ENCODE results near the gene TANGO6.
"Not testable (repeated sequence)": the region's sequence is repeated elsewhere in the genome, so short reads cannot be mapped to it uniquely, and the experiment has no call there.

Gene TANGO6

GRCh38 chr16:69057400-69058378, 214.4 kb downstream of the TANGO6 start:
- no peak for DNase-seq (ENCODE audit: low spot score)

GRCh38 chr16:69063491-69063890, 220.2 kb downstream of the TANGO6 start:
- DNase-seq (ENCODE audit: low spot score): not testable (repeated sequence)

- DNase-seq (ENCODE audit: low spot score): no peak
Observed at GRCh38 chr16:69064124-69064763, 220.9 kb downstream of the TANGO6 start.

GRCh38 chr16:69064764-69065313, 221.5 kb downstream of the TANGO6 start:
- no peak for DNase-seq (ENCODE audit: low spot score)

GRCh38 chr16:69069504-69069903, 226.2 kb downstream of the TANGO6 start:
- no peak for DNase-seq (ENCODE audit: low spot score)

GRCh38 chr16:69071036-69071435, 227.7 kb downstream of the TANGO6 start:
- no peak for DNase-seq (ENCODE audit: low spot score)

GRCh38 chr16:69072640-69072974, 229.3 kb downstream of the TANGO6 start:
- DNase-seq (ENCODE audit: low spot score): no peak

- no peak for DNase-seq (ENCODE audit: low spot score)
Observed at GRCh38 chr16:69073181-69073702, 229.9 kb downstream of the TANGO6 start.

GRCh38 chr16:69077251-69077650, 233.9 kb downstream of the TANGO6 start:
- DNase-seq (ENCODE audit: low spot score): no peak

- no peak for DNase-seq (ENCODE audit: low spot score)
Observed at GRCh38 chr16:69078073-69078472, 234.7 kb downstream of the TANGO6 start.

- DNase-seq (ENCODE audit: low spot score): no peak
Observed at GRCh38 chr16:69079697-69080096, 236.4 kb downstream of the TANGO6 start.

GRCh38 chr16:69083306-69083941, 240.1 kb downstream of the TANGO6 start:
- no peak for DNase-seq (ENCODE audit: low spot score)

GRCh38 chr16:69084289-69084688, 241.0 kb downstream of the TANGO6 start:
- no peak for DNase-seq (ENCODE audit: low spot score)

- no peak for DNase-seq (ENCODE audit: low spot score)
Observed at GRCh38 chr16:69085032-69085695, 241.8 kb downstream of the TANGO6 start.

- DNase-seq (ENCODE audit: low spot score): no peak
Observed at GRCh38 chr16:69087161-69087581, 243.8 kb downstream of the TANGO6 start.

GRCh38 chr16:69088684-69089083, 245.4 kb downstream of the TANGO6 start:
- DNase-seq (ENCODE audit: low spot score): no peak

GRCh38 chr16:69089091-69089910, 246.0 kb downstream of the TANGO6 start:
- DNase-seq (ENCODE audit: low spot score): peak; percentile 14

GRCh38 chr16:69093974-69094373, 250.6 kb downstream of the TANGO6 start:
- no peak for DNase-seq (ENCODE audit: low spot score)

- no peak for DNase-seq (ENCODE audit: low spot score)
Observed at GRCh38 chr16:69094501-69094900, 251.2 kb downstream of the TANGO6 start.

GRCh38 chr16:69095193-69095592, 251.9 kb downstream of the TANGO6 start:
- DNase-seq (ENCODE audit: low spot score): no peak
